HepG2 (cell line): ENCODE results near the gene YWHAE. TPM values are rescaled to one million over a fixed set of nuclear protein-coding genes. Genes with fewer than 3 reads are reported as not detected.

ENCODE experiments used
- CREB3 ChIP-seq: sonication (generic); formaldehyde crosslinking; IDR thresholded peaks from 2 replicates; pipeline ENCODE4 v1.5.0; 2020; ENCODE audit warnings: missing genetic modification reagents
- DNMT3B ChIP-seq: conservative IDR thresholded peaks from 2 replicates; pipeline ENCODE4 v1.6.1; 2016; ENCODE audit warnings: missing biosample characterization, control low read depth
- E2F1 ChIP-seq: sonication (generic); formaldehyde crosslinking; IDR thresholded peaks from 2 replicates; pipeline ENCODE4 v1.5.0; 2020; ENCODE audit warnings: missing genetic modification reagents
- FLYWCH1 ChIP-seq: sonication (generic); formaldehyde crosslinking; IDR thresholded peaks from 2 replicates; pipeline ENCODE4 v1.8.1; 2023; ENCODE audit warnings: mild to moderate bottlenecking, missing genetic modification reagents
- GFI1 ChIP-seq: sonication (generic); formaldehyde crosslinking; IDR thresholded peaks from 2 replicates; pipeline ENCODE4 v1.5.0; 2020; ENCODE audit warnings: missing genetic modification reagents, mild to moderate bottlenecking, borderline replicate concordance
- HES4 ChIP-seq: sonication (generic); formaldehyde crosslinking; IDR thresholded peaks from 2 replicates; pipeline ENCODE4 v1.9.0; 2021; ENCODE audit warnings: mild to moderate bottlenecking, missing genetic modification reagents, borderline replicate concordance
- HNF1B ChIP-seq: sonication (generic); formaldehyde crosslinking; IDR thresholded peaks from 2 replicates; pipeline ENCODE4 v1.5.1; 2020; ENCODE audit warnings: mild to moderate bottlenecking, moderate library complexity, missing genetic modification reagents
- HOXA3 ChIP-seq: sonication (generic); formaldehyde crosslinking; IDR thresholded peaks from 2 replicates; pipeline ENCODE4 v1.5.0; 2020; ENCODE audit warnings: missing genetic modification reagents
- NFE2 ChIP-seq: sonication (generic); formaldehyde crosslinking; IDR thresholded peaks from 2 replicates; pipeline ENCODE4 v1.4.0; 2020; ENCODE audit warnings: missing genetic modification reagents
- SALL2 ChIP-seq: sonication (generic); formaldehyde crosslinking; IDR thresholded peaks from 2 replicates; pipeline ENCODE4 v1.8.1; 2023; ENCODE audit warnings: mild to moderate bottlenecking, missing genetic modification reagents, inconsistent platforms
- SUZ12 ChIP-seq: fragments of 150-350 bp; IDR thresholded peaks from 2 replicates; pipeline ENCODE4 v1.6.1; 2014; ENCODE audit warnings: low read depth, low read length
- TFE3 ChIP-seq: IDR thresholded peaks from 2 replicates; pipeline ENCODE4 v1.6.1; 2016
- TRAFD1 ChIP-seq: sonication (generic); formaldehyde crosslinking; IDR thresholded peaks from 2 replicates; pipeline ENCODE4 v1.5.1; 2020; ENCODE audit warnings: missing genetic modification reagents, mild to moderate bottlenecking, borderline replicate concordance
- ZBTB26 ChIP-seq: IDR thresholded peaks from 2 replicates; pipeline ENCODE4 v1.6.1; 2016; ENCODE audit warnings: missing compliant biosample characterization, missing genetic modification reagents, borderline replicate concordance
- ZBTB37 ChIP-seq: sonication (generic); formaldehyde crosslinking; IDR thresholded peaks from 2 replicates; pipeline ENCODE4 v1.4.0; 2020; ENCODE audit warnings: mild to moderate bottlenecking, missing genetic modification reagents
- ZNF180 ChIP-seq: sonication (generic); formaldehyde crosslinking; IDR thresholded peaks from 2 replicates; pipeline ENCODE4 v1.4.0; 2020; ENCODE audit warnings: low read depth, missing genetic modification reagents, borderline replicate concordance
- ZNF30 ChIP-seq: sonication (generic); formaldehyde crosslinking; IDR thresholded peaks from 2 replicates; pipeline ENCODE4 v1.5.0; 2020; ENCODE audit warnings: mild to moderate bottlenecking, missing genetic modification reagents
- ZNF484 ChIP-seq: sonication (generic); formaldehyde crosslinking; IDR thresholded peaks from 2 replicates; pipeline ENCODE4 v1.5.1; 2020; ENCODE audit warnings: mild to moderate bottlenecking, low read depth, missing genetic modification reagents, borderline replicate concordance
- polyA plus RNA-seq, 8 experiments: library from polyadenylated mRNA; depleted of rRNA in 3 of 8; stranded (reverse) in 7 of 8; unstranded in 1 of 8; fragments of >200 nt; fragmentation: Illumina TruSeq in 4 of 8; extraction: Trizol in 4 of 8; gene quantifications; 2 replicates each; pipeline versions ENCODE4 v1.2.1 to v1.2.3, GENCODE V29; 2011 to 2016; ENCODE audit warnings: low read depth in 4 of 8, missing spikeins in 1 of 8, mixed read lengths in 1 of 8; ENCODE audit not compliant: insufficient read depth in 1 of 8
- total RNA-seq, 5 experiments: library from RNA; depleted of rRNA; stranded (reverse); fragments of >200 nt; fragmentation: Illumina TruSeq; extraction: Trizol; gene quantifications; 2 replicates each; pipeline ENCODE4 v1.2.3, GENCODE V29; 2016; ENCODE audit warnings: low read depth in 1 of 5

YWHAE gene
- total and polyA plus RNA-seq, 2 of the 13 experiments (the other 11 are each of a cell fraction or from before 2014, with no cell fraction given): 256 to 335 TPM

- TF ChIP-seq E2F1 (CRISPR knock-in tag) (peak; percentile 59), ZBTB37 (no peak), TRAFD1 (no peak), ZNF30 (CRISPR knock-in tag) (no peak), CREB3 (CRISPR knock-in tag) (no peak), HES4 (peak; percentile 67; the same call in 1 of the 2 replicates), NFE2 (CRISPR knock-in tag) (no peak), HNF1B (CRISPR knock-in tag) (peak; percentile 82; the same call in 1 of the 2 replicates), FLYWCH1 (CRISPR knock-in tag) (no peak), GFI1 (0 out of 2 replicates have a peak, but pooled peaks have one; percentile 7), DNMT3B (CRISPR knock-in tag) (0 out of 2 replicates have a peak, but pooled peaks have one; percentile 25), HOXA3 (peak; percentile 99), SUZ12 (no peak), ZNF180 (no peak), ZNF484 (CRISPR knock-in tag) (no peak), SALL2 (CRISPR knock-in tag) (0 out of 2 replicates have a peak, but pooled peaks have one; percentile 45), ZBTB26 (CRISPR knock-in tag) (no peak; the same call in 1 of the 2 replicates), TFE3 (CRISPR knock-in tag) (peak; percentile 45; the same call in 1 of the 2 replicates)
Observed at GRCh38 chr17:1399679-1400512, at the start of gene YWHAE (continued).
